ENCODE data around the gene SHANK3. TPM values are rescaled to one million over a fixed set of nuclear protein-coding genes. Genes with fewer than 3 reads are reported as not detected.
A peak's percentile ranks its signal among the peaks of the same experiment; 100 is the strongest.
"Not testable (repeated sequence)": the region's sequence is repeated elsewhere in the genome, so short reads cannot be mapped to it uniquely, and the experiment has no call there.

SHANK3 gene
- total and polyA plus RNA-seq, 4 donors = 1.1 to 10.0 (median 5.8) TPM

GRCh38 chr22:50656122-50657070 is 16.2 kb upstream of the SHANK3 start:
- no peak overlapping the region for H3K4me3 ChIP-seq (ENCODE audit: low read depth in 1 of 3, low read length in 3 of 3)
- peaks cover 0 to 4% (median 0%) of the 10 kb centered on the region in 4 donors for H3K4me1 ChIP-seq (ENCODE audit: control insufficient read depth in 4 of 4, insufficient read depth in 4 of 4, low read length in 3 of 4)
- DNase-seq (ENCODE audit: low spot score) = no peak
- peaks cover 0 to 2% (median 0%) of the 10 kb centered on the region in 4 donors for H3K27me3 ChIP-seq (ENCODE audit: control insufficient read depth in 4 of 4, insufficient read depth in 4 of 4, low read length in 3 of 4)
- TF ChIP-seq NR2F2 (IDR thresholded peaks at IDR 0.05) (peak; percentile 84), GABPA (IDR thresholded peaks at IDR 0.05 in 1 of 2, conservative IDR thresholded peaks at IDR 0.05 in 1 of 2) (no peak), SP1 (IDR thresholded peaks at IDR 0.05) (peak; percentile 44), TAF1 (conservative IDR thresholded peaks at IDR 0.05) (no peak), JUND (IDR thresholded peaks at IDR 0.05) (peak in 1 of 2 donors; percentile 12), ZBTB33 (IDR thresholded peaks at IDR 0.05) (no peak), HNF4G (IDR thresholded peaks at IDR 0.05) (no peak)
- WGBS = 75% methylated on average over 23 of the region's 23 CpGs
- peak overlapping the region; percentile 31 to 54 for H3K27ac ChIP-seq (ENCODE audit: low read depth in 1 of 2, low read length in 2 of 2)
- H3K9ac ChIP-seq (ENCODE audit: low read depth in 1 of 2, low read length in 2 of 2) = no peak overlapping the region
- H3K36me3 ChIP-seq (ENCODE audit: control insufficient read depth in 4 of 4, insufficient read depth in 3 of 4, low read depth in 1 of 4, low read length in 3 of 4) = no peaks in the 10 kb centered on the region
- H3K9me3 ChIP-seq (ENCODE audit: control insufficient read depth in 4 of 4, low read length in 3 of 4) = no peaks in the 10 kb centered on the region

GRCh38 chr22:50657925-50658324 is 14.7 kb upstream of the SHANK3 start:
- DNase-seq (ENCODE audit: low spot score) = no peak
- peaks cover 0 to 4% (median 0%) of the 10 kb centered on the region in 4 donors for H3K4me1 ChIP-seq (ENCODE audit: control insufficient read depth in 4 of 4, insufficient read depth in 4 of 4, low read length in 3 of 4)
- no peak for TF ChIP-seq HNF4G (IDR thresholded peaks at IDR 0.05)
- no peak for TF ChIP-seq ZBTB33 (IDR thresholded peaks at IDR 0.05)
- TF ChIP-seq NR2F2 (IDR thresholded peaks at IDR 0.05) = no peak
- no peak for TF ChIP-seq MAX (IDR thresholded peaks at IDR 0.05)
- TF ChIP-seq YY1 (IDR thresholded peaks at IDR 0.05) = no peak
- no peak for TF ChIP-seq HNF4A (conservative IDR thresholded peaks at IDR 0.05)
- TF ChIP-seq ATF3 (IDR thresholded peaks at IDR 0.05) = no peak
- TF ChIP-seq GABPA (IDR thresholded peaks at IDR 0.05 in 1 of 2, conservative IDR thresholded peaks at IDR 0.05 in 1 of 2) = no peak
- H3K27ac ChIP-seq (ENCODE audit: low read depth in 1 of 2, low read length in 2 of 2) = no peak overlapping the region
- H3K4me3 ChIP-seq (ENCODE audit: low read depth in 1 of 3, low read length in 3 of 3) = no peak overlapping the region
- no peak overlapping the region for H3K9ac ChIP-seq (ENCODE audit: low read depth in 1 of 2, low read length in 2 of 2)
- 75% methylated on average over 4 of the region's 4 CpGs for WGBS
- no peaks in the 10 kb centered on the region for H3K36me3 ChIP-seq (ENCODE audit: control insufficient read depth in 4 of 4, insufficient read depth in 3 of 4, low read depth in 1 of 4, low read length in 3 of 4)
- H3K27me3 ChIP-seq (ENCODE audit: control insufficient read depth in 4 of 4, insufficient read depth in 4 of 4, low read length in 3 of 4) = peaks cover 0 to 2% (median 0%) of the 10 kb centered on the region in 4 donors
- no peaks in the 10 kb centered on the region for H3K9me3 ChIP-seq (ENCODE audit: control insufficient read depth in 4 of 4, low read length in 3 of 4)

- H3K27me3 ChIP-seq (ENCODE audit: control insufficient read depth in 4 of 4, insufficient read depth in 4 of 4, low read length in 3 of 4); H3K36me3 ChIP-seq (ENCODE audit: control insufficient read depth in 4 of 4, insufficient read depth in 3 of 4, low read depth in 1 of 4, low read length in 3 of 4); DNase-seq (ENCODE audit: low spot score); H3K4me3 ChIP-seq (ENCODE audit: low read depth in 1 of 3, low read length in 3 of 3); H3K4me1 ChIP-seq (ENCODE audit: control insufficient read depth in 4 of 4, insufficient read depth in 4 of 4, low read length in 3 of 4); H3K9me3 ChIP-seq (ENCODE audit: control insufficient read depth in 4 of 4, low read length in 3 of 4); H3K27ac ChIP-seq (ENCODE audit: low read depth in 1 of 2, low read length in 2 of 2); H3K9ac ChIP-seq (ENCODE audit: low read depth in 1 of 2, low read length in 2 of 2): not testable (repeated sequence)
- WGBS = 91% methylated on average over 7 of the region's 7 CpGs
Observed at GRCh38 chr22:50659711-50660110, 12.9 kb upstream of the SHANK3 start.

Measured in liver (tissue), 9 donors.